HG02798 (cell line): Measurements from ENCODE around the gene PRDM15.

Experiments
- ATAC-seq: cut with Tn5 transposase; IDR thresholded peaks from one replicate; pipeline ENCODE4 v1.9.1; 2021; ENCODE audit warnings: mild to moderate bottlenecking; ENCODE audit not compliant: unreplicated experiment, poor library complexity

The PRDM15 gene

GRCh38 chr21:41847066-41847804, 31.9 kb downstream of the PRDM15 start:
- ATAC-seq, result no peak

- ATAC-seq, result no peak
These were observed 32.6 kb downstream of the PRDM15 start for GRCh38 chr21:41846536-41846935.

DNA sequence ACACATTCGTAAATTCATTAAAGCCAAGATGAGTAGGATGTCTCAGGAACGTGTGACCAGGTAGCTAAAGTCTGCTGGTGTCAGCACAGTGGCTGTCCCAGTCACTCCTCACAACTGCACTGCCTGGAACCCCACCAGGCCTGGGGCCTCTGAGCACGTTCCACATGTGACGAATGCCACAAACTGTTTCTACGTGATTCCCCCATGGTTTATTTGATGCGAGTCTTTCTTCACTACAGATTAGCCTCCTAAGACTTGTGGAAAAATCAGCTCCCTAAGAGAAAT, 33.2 kb downstream of the PRDM15 start:
- ATAC-seq, result no peak

DNA sequence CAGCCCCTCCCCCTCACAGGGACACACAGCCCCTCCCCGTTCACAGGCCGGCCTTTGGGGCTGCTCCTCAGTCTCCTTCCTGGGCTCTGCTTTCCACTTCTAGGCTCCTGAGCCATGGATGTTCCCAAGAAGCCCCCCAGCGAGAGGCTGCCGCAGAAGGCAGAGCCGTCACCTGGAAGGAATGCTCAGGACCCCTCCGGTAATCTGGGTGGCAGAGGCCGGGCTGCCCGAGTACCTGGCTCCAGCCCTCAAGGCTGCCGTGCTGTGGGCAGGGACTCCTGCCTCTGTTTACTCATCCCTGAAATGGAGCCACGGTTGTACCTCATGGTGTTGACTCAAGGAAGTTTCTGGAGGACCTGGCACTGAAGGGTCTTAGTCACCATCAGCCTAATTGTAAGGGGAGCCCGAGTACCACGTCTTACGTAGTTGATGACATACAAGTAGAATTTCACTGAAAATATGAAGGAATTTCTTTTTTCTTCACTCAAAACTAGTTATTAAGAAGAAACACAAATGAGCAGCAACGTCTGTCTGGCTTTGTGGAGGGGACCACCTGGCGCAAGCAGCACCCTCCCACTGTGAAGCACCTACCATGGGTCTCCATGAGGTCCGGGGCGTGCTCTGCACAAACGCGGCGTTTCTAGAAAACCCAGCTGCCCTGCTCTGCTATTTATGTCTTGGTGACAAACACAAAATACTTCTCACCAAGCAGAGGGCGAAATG, 33.7 kb downstream of the PRDM15 start:
- no peak for ATAC-seq

- ATAC-seq, result no peak
These were observed 35.6 kb downstream of the PRDM15 start for GRCh38 chr21:41843584-41843983.

DNA sequence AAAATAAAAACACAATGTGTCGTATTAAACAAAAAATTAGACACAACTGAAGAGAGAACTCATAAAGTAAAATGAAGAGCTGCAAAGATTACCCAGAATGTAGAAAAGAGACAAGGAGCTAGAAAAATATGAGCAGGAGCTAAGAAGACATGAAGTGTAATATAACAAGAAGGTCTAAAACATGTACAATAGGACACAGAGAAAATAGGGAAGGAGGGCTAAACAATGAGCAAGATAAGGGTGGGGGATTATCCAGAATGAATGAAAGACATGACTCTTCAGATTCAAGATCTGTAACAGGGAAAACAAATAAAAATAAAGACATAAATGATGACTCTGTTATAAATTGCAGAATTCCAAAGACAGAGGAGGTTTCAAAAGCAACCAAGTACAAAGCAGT, 38.3 kb downstream of the PRDM15 start:
- no peak for ATAC-seq

DNA sequence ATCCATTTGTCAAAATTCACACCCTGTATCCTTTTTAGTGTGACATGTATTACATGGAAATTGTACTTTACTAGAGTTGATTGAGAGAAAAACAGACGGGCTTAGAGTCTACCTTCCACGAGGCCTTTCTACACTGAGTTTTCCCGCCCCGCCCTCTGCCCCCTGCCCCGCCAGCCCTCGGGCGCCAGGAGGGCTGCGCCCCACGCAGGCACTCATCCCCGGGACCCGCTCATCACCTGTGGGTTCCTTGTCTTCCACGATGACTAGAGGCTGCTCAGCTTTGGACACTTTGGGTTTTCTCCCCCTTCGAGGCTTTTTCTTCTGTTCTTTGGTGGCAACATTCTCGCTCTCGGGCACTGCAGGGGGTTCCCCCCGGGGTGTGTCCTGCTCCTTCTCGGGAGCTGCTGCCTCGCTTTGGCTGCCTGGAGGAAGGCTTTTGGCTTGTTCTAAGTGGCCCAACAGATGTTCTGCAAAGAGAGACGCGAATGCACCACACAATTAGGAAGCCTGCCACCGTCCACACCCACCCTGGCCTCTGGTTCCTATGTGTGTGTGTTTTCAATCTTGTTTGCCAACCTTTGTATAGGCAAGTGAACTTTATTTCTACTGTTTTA, 39.6 kb downstream of the PRDM15 start:
- no peak for ATAC-seq

- no peak for ATAC-seq
These were observed 41.3 kb downstream of the PRDM15 start for GRCh38 chr21:41837756-41838297.

DNA sequence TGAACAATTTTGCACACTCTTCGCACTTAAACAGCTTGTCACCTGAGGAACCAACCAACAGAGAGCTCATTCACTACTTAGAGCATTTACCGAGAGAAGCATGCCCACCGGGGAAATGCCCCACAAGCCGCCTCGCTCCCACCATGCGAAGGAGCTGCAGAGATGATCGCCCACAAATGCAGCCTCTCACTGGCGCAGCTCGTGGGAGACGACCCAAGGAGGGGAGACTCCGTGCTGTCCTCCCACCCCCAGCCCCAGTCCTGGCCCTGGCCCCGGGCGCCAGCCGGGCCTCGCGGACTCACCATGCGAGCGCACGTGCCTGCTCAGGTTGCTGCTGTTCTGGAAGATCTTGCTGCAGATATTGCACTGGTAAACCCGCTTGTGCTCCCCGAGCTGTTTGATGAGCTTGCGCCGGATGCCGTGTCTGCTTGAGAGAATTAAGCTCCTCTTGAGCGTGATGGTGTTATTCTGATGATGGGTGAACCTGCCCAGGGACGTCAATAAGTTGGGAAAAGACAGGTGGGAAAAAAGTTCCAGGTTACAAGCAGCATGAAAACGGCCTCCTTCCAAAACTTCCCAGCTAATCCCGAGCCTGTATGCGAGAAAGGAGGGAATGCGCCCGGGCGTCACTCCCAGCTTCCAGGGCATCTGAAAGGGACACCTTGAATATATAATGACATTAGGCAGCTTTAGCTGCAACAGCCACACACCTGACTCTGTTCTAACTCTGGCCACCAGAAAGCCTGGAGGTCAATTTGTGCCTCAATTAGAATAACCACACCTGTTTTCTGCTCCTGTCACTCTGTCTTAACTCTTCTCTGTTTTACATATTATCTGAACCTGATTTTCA, 42.8 kb downstream of the PRDM15 start:
- no peak for ATAC-seq

DNA sequence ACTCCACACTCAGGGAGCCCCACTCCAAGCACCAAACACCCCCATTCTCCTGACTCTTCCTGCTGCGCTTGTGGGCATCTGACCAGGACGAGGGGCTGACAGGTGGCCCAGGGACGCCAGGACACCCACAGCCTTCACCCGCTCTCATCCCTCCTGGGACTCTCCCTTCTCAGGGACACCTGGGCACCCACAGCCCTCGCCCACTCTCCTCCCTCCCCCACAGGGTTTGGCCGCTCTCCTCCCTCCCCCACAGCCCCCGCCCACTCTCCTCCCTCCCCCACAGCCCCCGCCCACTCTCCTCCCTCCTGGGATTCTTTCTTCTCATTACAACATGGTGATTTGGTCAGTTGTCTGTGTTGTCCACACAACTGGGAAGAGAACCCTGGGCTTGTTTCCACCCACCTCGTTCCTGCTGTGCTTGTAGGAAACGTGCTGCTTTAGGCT, 43.4 kb downstream of the PRDM15 start:
- ATAC-seq, result no peak

DNA sequence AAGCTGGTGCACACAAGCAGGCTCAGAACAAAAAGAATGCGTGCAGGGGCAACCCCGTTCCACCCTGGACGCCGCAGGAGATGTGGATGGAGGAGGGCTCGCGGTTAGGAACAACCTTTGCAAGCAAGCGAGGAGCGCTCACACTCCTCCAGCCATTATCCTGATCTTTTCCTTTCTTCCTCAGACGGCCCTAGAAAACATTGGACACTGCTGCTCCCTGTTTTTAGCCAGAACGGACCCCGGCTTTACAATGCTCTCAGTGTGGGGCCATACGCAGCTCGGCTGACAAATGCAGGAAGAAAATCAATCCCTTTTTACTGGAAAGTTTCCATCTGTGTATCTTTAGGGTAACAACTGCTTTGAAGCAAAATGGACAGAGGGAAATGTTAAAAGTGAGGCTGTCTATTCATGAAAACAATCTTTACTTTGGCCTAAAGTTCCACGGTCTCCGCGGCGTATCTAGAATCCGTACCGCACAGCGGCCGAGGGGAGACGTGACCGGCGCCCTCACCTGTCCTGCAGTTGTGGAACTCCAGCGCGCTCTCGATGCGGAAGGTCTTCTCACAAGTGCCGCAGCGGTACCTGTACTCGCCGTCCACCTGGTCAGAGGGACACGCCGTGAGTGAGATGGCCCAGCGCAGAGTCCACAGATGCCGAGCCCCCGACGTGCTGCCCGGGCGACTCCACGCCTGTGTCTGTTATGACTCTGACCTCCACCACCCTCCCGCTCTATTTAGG, 44.0 kb downstream of the PRDM15 start:
- no peak for ATAC-seq

- ATAC-seq, result no peak
These were observed 44.8 kb downstream of the PRDM15 start for GRCh38 chr21:41834252-41834925.

DNA sequence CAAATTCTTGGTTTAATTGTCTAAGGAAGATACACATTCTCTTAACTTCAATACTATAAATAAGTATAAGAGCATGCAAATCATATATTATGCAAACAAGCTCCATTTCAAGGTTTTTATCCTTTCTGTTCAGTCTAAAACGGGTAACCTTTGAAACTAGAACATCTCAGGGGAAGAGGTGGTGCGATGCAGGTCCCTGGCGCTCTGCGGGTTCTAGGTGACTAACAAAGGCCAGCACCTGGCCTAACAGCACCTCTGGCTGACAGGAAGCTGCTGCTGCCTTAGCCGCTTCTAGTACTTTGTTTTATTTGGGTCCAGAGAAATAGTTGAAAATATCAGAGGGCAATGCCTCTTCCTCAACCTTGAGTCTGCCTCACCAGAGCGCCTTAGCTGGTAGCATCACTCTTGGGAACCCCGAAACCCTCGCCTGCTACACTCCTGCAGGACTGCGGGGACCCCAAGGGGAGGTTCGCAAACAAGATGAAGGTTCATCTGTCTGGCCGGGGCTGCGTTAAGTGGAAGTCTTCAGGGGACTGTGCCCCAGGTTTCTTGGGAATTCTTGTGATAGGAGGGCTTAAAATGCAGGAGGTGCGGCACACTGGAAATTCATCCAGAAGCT, 45.5 kb downstream of the PRDM15 start:
- ATAC-seq, result peak; percentile 67

DNA sequence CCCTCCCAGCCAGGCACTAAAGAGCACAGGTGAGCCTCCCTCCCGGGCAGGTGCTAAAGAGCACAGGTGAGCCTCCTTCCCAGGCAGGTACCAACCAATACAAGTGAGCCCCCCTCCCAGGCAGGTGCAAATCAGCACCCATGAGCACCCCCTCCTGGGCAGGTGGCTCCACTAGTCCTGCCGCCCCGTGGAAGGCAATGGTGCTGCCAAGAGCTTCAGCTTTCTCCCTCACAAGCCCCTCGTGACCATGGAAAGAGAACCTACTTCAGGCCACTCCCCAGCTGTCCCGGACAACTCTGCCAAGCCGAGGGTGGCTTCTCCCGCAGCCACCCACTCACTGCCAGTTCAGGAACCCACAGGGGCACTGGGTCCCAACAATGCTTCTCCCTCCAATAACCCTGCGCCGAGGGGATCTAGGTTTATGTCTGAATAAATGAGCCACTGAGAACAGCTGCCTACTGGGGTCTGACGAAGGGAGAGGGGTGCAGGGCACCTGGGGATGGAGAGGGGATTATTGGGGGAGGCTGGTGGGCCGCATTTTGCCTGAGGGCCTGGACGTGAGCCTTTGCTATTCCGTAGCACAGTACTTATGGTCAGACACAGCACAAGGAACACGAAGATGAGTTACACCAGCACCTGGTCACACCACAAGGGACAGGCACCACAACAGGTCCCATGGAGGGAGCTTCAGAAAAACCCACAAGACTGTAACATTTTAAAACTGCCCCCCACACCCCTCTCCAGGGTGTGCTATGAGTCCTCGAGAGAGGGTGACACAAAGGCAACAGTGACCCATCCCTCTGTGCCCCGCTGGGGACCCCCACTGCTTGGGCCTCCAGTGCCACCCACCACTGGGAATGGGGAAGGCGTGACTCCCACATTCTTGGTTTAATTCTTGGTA, 46.3 kb downstream of the PRDM15 start:
- peak; percentile 58 for ATAC-seq

- ATAC-seq, result no peak
These were observed 47.1 kb downstream of the PRDM15 start for GRCh38 chr21:41831866-41832595.

DNA sequence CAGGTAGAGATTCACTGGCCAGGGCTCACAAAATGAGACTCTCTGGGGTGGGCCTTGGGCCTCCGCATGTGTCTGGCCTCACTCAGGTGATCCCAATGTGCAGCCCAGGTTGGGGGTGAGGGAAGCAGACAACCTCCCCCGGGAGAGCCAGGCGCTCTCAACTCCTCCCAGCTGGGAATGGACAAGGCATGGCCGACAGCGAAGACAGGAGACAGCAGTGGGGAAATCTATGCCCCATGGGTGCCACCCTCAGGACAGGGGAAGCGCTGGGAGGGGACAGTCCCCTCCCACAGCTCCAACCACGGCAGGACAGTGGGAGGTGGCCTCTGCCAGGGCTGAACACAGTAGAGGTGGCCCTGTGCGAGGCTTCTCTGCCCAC, 47.7 kb downstream of the PRDM15 start:
- no peak for ATAC-seq

DNA sequence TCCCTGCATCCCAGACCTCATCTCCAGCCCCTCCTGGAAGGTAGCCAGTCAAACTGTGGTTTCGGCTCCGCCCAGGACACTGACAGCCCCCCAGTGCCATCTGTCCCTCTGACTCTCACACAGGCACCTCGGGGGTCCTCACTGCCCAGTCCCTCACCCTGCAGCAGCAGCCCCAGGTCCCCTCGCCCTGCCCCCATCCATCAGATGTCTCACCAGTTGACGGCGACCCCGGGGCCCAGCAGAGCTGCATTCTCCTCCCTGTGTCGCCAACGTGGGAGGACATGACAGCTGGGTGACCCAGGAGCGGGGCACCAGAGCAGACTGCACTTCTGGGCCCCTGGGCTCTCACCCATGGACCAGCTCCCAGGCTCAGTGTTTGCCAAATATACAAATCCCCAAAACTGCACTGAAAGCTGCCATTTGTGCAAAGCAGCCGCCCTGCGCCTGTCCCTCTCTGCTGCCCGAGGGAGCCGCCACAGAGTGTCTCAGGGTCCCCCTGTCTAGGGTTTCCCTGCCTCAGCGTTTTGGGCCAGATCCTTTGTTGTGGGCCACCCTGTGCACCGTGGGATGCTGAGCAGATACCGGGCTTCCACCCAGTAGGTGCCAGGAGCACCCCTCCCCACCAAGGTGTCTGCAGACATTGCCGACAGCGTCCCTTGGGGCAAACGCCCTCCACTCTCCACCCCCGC, 48.2 kb downstream of the PRDM15 start:
- ATAC-seq, result no peak
